SJSA1 (cell line): ENCODE results near the gene GIGYF2. TPM values are rescaled to one million over a fixed set of nuclear protein-coding genes. Genes with fewer than 3 reads are reported as not detected.
A peak's percentile ranks its signal among the peaks of the same experiment; 100 is the strongest.

Experiments
- DNase-seq, 2 experiments: peaks; one replicate each; pipeline ENCODE4 v3.0.0-alpha.2; 2015 to 2020; ENCODE audit warnings: low spot score in 2 of 2, low read depth in 1 of 2
- H3K27ac ChIP-seq: fragments of 250-450 bp; sonication (Bioruptor Pico); 2 replicates; pipeline ENCODE4 v1.5.1; 2020; ENCODE audit warnings: mild to moderate bottlenecking, moderate library complexity
- H3K27me3 ChIP-seq: fragments of 250-450 bp; sonication (Bioruptor Pico); replicated peaks from 2 replicates; pipeline ENCODE4 v1.5.1; 2020; ENCODE audit warnings: mild to moderate bottlenecking, moderate library complexity
- H3K36me3 ChIP-seq: fragments of 250-450 bp; sonication (Bioruptor Pico); 2 replicates; pipeline ENCODE4 v1.5.1; 2020; ENCODE audit warnings: mild to moderate bottlenecking
- H3K4me1 ChIP-seq: fragments of 250-450 bp; sonication (Bioruptor Pico); replicated peaks from 2 replicates; pipeline ENCODE4 v1.6.1; 2021; ENCODE audit warnings: mild to moderate bottlenecking
- H3K4me3 ChIP-seq: fragments of 250-450 bp; sonication (Bioruptor Pico); 2 replicates; pipeline ENCODE4 v1.5.1; 2020; ENCODE audit warnings: mild to moderate bottlenecking
- H3K9me3 ChIP-seq: fragments of 250-450 bp; sonication (Bioruptor Pico); replicated peaks from 2 replicates; pipeline ENCODE4 v1.5.1; 2020; ENCODE audit warnings: mild to moderate bottlenecking
- total RNA-seq: library from RNA; depleted of rRNA; stranded (reverse); fragments of >200 nt; shearing (Covaris generic); gene quantifications from 2 replicates; pipeline ENCODE4 v1.2.3, GENCODE V29; 2014

GIGYF2 gene
- total RNA-seq, 1 experiment from 2014 or later: 51.0 TPM

- H3K36me3 ChIP-seq: peaks cover 64% of the 10 kb centered on the region
- H3K4me1 ChIP-seq: no peaks in the 10 kb centered on the region
- H3K9me3 ChIP-seq: no peaks in the 10 kb centered on the region
- no peak overlapping the region for H3K27ac ChIP-seq
- no peak for DNase-seq
- H3K4me3 ChIP-seq: no peak overlapping the region
- H3K27me3 ChIP-seq: no peaks in the 10 kb centered on the region
These were observed 53.1 kb downstream of the GIGYF2 start for GRCh38 chr2:232750135-232750671.

GRCh38 chr2:232757905-232758304 lies 60.8 kb downstream of the GIGYF2 start:
- no peak for DNase-seq
- H3K36me3 ChIP-seq: peaks cover 56% of the 10 kb centered on the region
- no peaks in the 10 kb centered on the region for H3K4me1 ChIP-seq
- no peaks in the 10 kb centered on the region for H3K9me3 ChIP-seq
- no peak overlapping the region for H3K4me3 ChIP-seq
- no peak overlapping the region for H3K27ac ChIP-seq
- no peaks in the 10 kb centered on the region for H3K27me3 ChIP-seq

- DNase-seq: peak in 1 of 2 experiments; percentile 14
- Histone ChIP-seq H3K4me3 (no peak overlapping the region), H3K27ac (no peak overlapping the region), H3K36me3 (peaks cover 66% of the 10 kb centered on the region), H3K4me1 (no peaks in the 10 kb centered on the region), H3K9me3 (no peaks in the 10 kb centered on the region), H3K27me3 (no peaks in the 10 kb centered on the region)
These were observed 64.3 kb downstream of the GIGYF2 start for GRCh38 chr2:232761301-232761907.

- Histone ChIP-seq H3K4me3 (no peak overlapping the region), H3K27me3 (no peaks in the 10 kb centered on the region), H3K36me3 (peaks cover 69% of the 10 kb centered on the region), H3K4me1 (no peaks in the 10 kb centered on the region), H3K9me3 (no peaks in the 10 kb centered on the region), H3K27ac (no peak overlapping the region)
- no peak for DNase-seq
These were observed 70.7 kb downstream of the GIGYF2 start for GRCh38 chr2:232767866-232768265.

DNA sequence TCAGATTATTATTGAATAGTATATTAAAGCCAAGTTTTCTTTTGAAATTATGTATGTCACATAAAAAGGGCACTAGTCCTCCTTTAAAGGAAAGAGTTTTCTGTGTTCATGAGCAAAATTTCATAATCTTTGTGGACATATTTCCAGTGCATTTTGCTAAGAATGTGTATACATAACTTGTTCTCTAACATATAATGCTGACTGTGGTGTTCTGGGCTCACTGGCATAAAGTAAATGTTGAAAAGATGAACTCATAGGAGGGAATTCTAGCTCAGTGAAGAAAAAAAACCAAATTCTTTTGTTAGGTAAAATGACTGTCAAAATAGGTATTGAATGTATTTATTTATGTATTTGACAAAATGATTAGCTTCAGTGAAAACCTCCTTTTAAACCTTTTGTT lies 73.1 kb downstream of the GIGYF2 start:
- no peaks in the 10 kb centered on the region for H3K27me3 ChIP-seq
- no peak for DNase-seq
- H3K36me3 ChIP-seq: peaks cover 51% of the 10 kb centered on the region
- no peaks in the 10 kb centered on the region for H3K4me1 ChIP-seq
- no peaks in the 10 kb centered on the region for H3K9me3 ChIP-seq
- no peak overlapping the region for H3K27ac ChIP-seq
- H3K4me3 ChIP-seq: no peak overlapping the region

GRCh38 chr2:232771870-232772269 lies 74.7 kb downstream of the GIGYF2 start:
- Histone ChIP-seq H3K4me3 (no peak overlapping the region), H3K36me3 (peaks cover 44% of the 10 kb centered on the region), H3K27ac (no peak overlapping the region), H3K27me3 (no peaks in the 10 kb centered on the region), H3K9me3 (no peaks in the 10 kb centered on the region), H3K4me1 (no peaks in the 10 kb centered on the region)
- DNase-seq: no peak

DNA sequence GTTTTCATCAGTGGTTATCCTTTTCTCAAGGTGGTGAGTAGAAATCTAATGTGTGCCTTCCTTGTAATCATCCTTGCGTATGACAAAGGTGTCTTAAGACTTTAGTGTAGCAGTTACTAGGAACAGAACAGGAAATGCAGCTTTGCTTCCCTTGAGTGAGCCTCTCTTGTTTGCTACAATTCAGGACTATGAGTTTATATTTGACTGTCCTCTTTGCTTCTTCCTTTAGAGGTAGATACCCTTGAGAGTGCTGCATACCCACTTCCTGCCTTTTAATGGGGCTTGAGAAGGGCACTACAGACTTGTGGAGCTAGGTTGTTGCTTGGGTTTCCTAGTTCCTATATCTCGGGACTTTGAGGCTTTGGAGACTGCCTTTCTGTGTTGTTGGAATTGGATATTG lies 75.4 kb downstream of the GIGYF2 start:
- H3K27ac ChIP-seq: no peak overlapping the region
- DNase-seq: no peak
- H3K4me3 ChIP-seq: no peak overlapping the region
- H3K27me3 ChIP-seq: no peaks in the 10 kb centered on the region
- peaks cover 41% of the 10 kb centered on the region for H3K36me3 ChIP-seq
- no peaks in the 10 kb centered on the region for H3K4me1 ChIP-seq
- H3K9me3 ChIP-seq: no peaks in the 10 kb centered on the region

GRCh38 chr2:232773815-232774214 lies 76.7 kb downstream of the GIGYF2 start:
- DNase-seq: no peak
- Histone ChIP-seq H3K27me3 (no peaks in the 10 kb centered on the region), H3K4me1 (no peaks in the 10 kb centered on the region), H3K36me3 (peaks cover 28% of the 10 kb centered on the region), H3K9me3 (no peaks in the 10 kb centered on the region), H3K4me3 (no peak overlapping the region), H3K27ac (no peak overlapping the region)

GRCh38 chr2:232776435-232776834 lies 79.3 kb downstream of the GIGYF2 start, which contains the start of gene KCNJ13:
TSS of gene KCNJ13 (minus strand) at chr2:232776565. CDS start at chr2:232771362, 5,203 bp downstream.
- peaks cover 21% of the 10 kb centered on the region for H3K36me3 ChIP-seq
- no peak for DNase-seq
- no peaks in the 10 kb centered on the region for H3K27me3 ChIP-seq
- no peak within 1 kb of the TSS for H3K27ac ChIP-seq
- H3K4me3 ChIP-seq: no peak within 1 kb of the TSS
- H3K9me3 ChIP-seq: no peaks in the 10 kb centered on the region
- H3K4me1 ChIP-seq: no peaks in the 10 kb centered on the region; the same call in 1 of the 2 replicates

DNA sequence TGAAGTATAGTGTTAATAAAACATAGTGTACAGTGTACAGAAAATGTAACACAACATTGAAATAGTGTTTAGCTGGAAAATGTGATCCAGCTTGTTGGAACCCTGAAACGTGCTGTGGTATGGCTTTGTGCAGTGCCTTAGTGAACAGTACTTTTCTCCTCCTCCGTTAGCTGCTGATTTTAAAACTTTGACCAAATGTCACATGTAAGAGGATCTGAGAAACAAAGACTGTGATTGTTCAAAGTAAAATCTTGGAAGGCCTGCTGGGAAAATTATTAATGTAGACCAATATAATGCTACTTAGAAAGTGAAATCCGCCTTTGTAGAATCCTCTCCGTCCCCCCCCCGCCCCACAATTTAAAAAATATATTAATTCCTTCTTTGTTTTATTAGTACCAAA lies 80.1 kb downstream of the GIGYF2 start:
- no peaks in the 10 kb centered on the region for H3K27me3 ChIP-seq
- DNase-seq: no peak

GRCh38 chr2:232779465-232779864 lies 82.3 kb downstream of the GIGYF2 start:
- Histone ChIP-seq H3K36me3 (peaks cover 16% of the 10 kb centered on the region), H3K27me3 (no peaks in the 10 kb centered on the region), H3K27ac (no peak overlapping the region), H3K4me3 (no peak overlapping the region), H3K4me1 (no peaks in the 10 kb centered on the region; the same call in 1 of the 2 replicates), H3K9me3 (no peaks in the 10 kb centered on the region)
- no peak for DNase-seq

More for the DNA sequence above, 80.1 kb downstream of the GIGYF2 start:
- H3K36me3 ChIP-seq: peaks cover 15% of the 10 kb centered on the region
- no peaks in the 10 kb centered on the region for H3K9me3 ChIP-seq
- no peaks in the 10 kb centered on the region; the same call in 1 of the 2 replicates for H3K4me1 ChIP-seq
- H3K4me3 ChIP-seq: no peak overlapping the region
- no peak overlapping the region for H3K27ac ChIP-seq

GRCh38 chr2:232779934-232780333 lies 82.8 kb downstream of the GIGYF2 start:
- Histone ChIP-seq H3K9me3 (no peaks in the 10 kb centered on the region), H3K27ac (no peak overlapping the region), H3K4me1 (no peaks in the 10 kb centered on the region; the same call in 1 of the 2 replicates), H3K27me3 (no peaks in the 10 kb centered on the region), H3K36me3 (peaks cover 16% of the 10 kb centered on the region), H3K4me3 (no peak overlapping the region)
- no peak for DNase-seq

GRCh38 chr2:232781765-232782164 lies 84.6 kb downstream of the GIGYF2 start:
- no peak overlapping the region for H3K4me3 ChIP-seq
- H3K36me3 ChIP-seq: peaks cover 12% of the 10 kb centered on the region
- no peaks in the 10 kb centered on the region for H3K9me3 ChIP-seq
- H3K27ac ChIP-seq: no peak overlapping the region
- DNase-seq: peak in 1 of 2 experiments; percentile 18
- H3K27me3 ChIP-seq: no peaks in the 10 kb centered on the region
- H3K4me1 ChIP-seq: no peaks in the 10 kb centered on the region; the same call in 1 of the 2 replicates

- Histone ChIP-seq H3K27me3 (no peaks in the 10 kb centered on the region), H3K27ac (no peak overlapping the region), H3K9me3 (no peaks in the 10 kb centered on the region), H3K4me3 (no peak overlapping the region), H3K36me3 (peaks cover 26% of the 10 kb centered on the region), H3K4me1 (no peaks in the 10 kb centered on the region; the same call in 1 of the 2 replicates)
- no peak for DNase-seq
These were observed 86.1 kb downstream of the GIGYF2 start for GRCh38 chr2:232783278-232783677.
